GM10266 (cell line): Measurements from ENCODE around the gene MYL1.

Experiments
- DNase-seq: peaks from one replicate; pipeline ENCODE4 v3.0.0; 2012; ENCODE audit errors: extremely low spot score
- CTCF ChIP-seq: IDR thresholded peaks from 2 replicates; pipeline ENCODE4 v1.5.1; 2012; ENCODE audit warnings: mild to moderate bottlenecking, low read depth; ENCODE audit not compliant: control insufficient read depth, insufficient read depth; ENCODE audit errors: missing control alignments

Gene MYL1

GRCh38 chr2:210324458-210324857 lies 9.5 kb upstream of the MYL1 start:
- no peak for TF ChIP-seq CTCF
- no peak for DNase-seq

GRCh38 chr2:210323003-210323402 lies 8.0 kb upstream of the MYL1 start:
- DNase-seq, result no peak

GRCh38 chr2:210318891-210319290 lies 3.9 kb upstream of the MYL1 start:
- DNase-seq, result no peak
- TF ChIP-seq CTCF, result no peak

More at GRCh38 chr2:210323003-210323402, 8.0 kb upstream of the MYL1 start:
- no peak for TF ChIP-seq CTCF

GRCh38 chr2:210318486-210318885 lies 3.5 kb upstream of the MYL1 start:
- no peak for DNase-seq
- TF ChIP-seq CTCF, result no peak

- no peak for DNase-seq
- TF ChIP-seq CTCF, result no peak
Observed at GRCh38 chr2:210310550-210310949, 4.4 kb downstream of the MYL1 start.

- no peak for TF ChIP-seq CTCF
- no peak for DNase-seq
Observed at GRCh38 chr2:210309548-210310233, 5.3 kb downstream of the MYL1 start.

GRCh38 chr2:210303498-210303897 lies 11.5 kb downstream of the MYL1 start:
- DNase-seq, result no peak
- TF ChIP-seq CTCF, result no peak
